Thyroid gland (tissue), 4 donors: Measurements from ENCODE around the gene OMP. TPM values are rescaled to one million over a fixed set of nuclear protein-coding genes. Genes with fewer than 3 reads are reported as not detected.

Experiments used
- DNase-seq, 2 donors: peaks; one replicate each; pipeline ENCODE4 v3.0.0-alpha.2; 2019
- H3K27ac ChIP-seq, 3 donors: fragments of 200-600 bp; sonication (generic); 1 replicate in 2 of 3; 2 replicates in 1 of 3; pipeline ENCODE4 v1.5.1; 2016 to 2019; ENCODE audit warnings: mild to moderate bottlenecking in 1 of 3, moderate library complexity in 1 of 3
- H3K27me3 ChIP-seq: fragments of 200-600 bp; sonication (generic); one replicate; pipeline ENCODE4 v1.5.1; 2019
- H3K36me3 ChIP-seq, 2 donors: fragments of 200-600 bp; sonication (generic); one replicate each; pipeline ENCODE4 v1.5.1; 2016 to 2019
- H3K4me1 ChIP-seq, 2 donors: fragments of 200-600 bp; sonication (generic); one replicate each; pipeline ENCODE4 v1.5.1; 2017 to 2019
- H3K4me3 ChIP-seq, 3 donors: fragments of 200-600 bp; sonication (generic); replicated peaks in 1 of 3; 1 replicate in 2 of 3; 2 replicates in 1 of 3; pipeline ENCODE4 v1.5.1; 2016; ENCODE audit warnings: mild to moderate bottlenecking in 1 of 3
- H3K9me3 ChIP-seq: fragments of 200-600 bp; sonication (generic); one replicate; pipeline ENCODE4 v1.5.1; 2017
- POLR2A ChIP-seq, 2 donors: fragments of 450-650 bp; IDR thresholded peaks; one replicate each; pipeline ENCODE4 v1.6.1; 2017; ENCODE audit warnings: antibody characterized with exemption in 2 of 2, mild to moderate bottlenecking in 2 of 2, moderate library complexity in 1 of 2
- WGBS, 2 donors: methylation state at CpG; one replicate each; pipeline ENCODE4 v1.1.5; 2017; 5-methylcytosine and 5-hydroxymethylcytosine counted together
- intact Hi-C: fragments of 100-400 bp; cut with DNase I; formaldehyde crosslinking; loops from one replicate; pipeline ENCODE4 v1.15.1; 2023
- total RNA-seq, 4 donors: library from RNA; depleted of rRNA; stranded (reverse); fragments of >200 nt; gene quantifications; one replicate each; pipeline ENCODE4 v1.2.3, GENCODE V29; 2016
- TF ChIP-seq, protein P1 (sequence below), 6 experiments: fragments of 200-600 bp in 3 of 6; fragments of 450-650 bp in 3 of 6; sonication (generic) in 3 of 6; IDR thresholded peaks; one replicate each; pipeline ENCODE4 v1.5.1; 2016 to 2019; ENCODE audit warnings: antibody characterized with exemption in 6 of 6, mild to moderate bottlenecking in 2 of 6, inconsistent platforms in 1 of 6, moderate library complexity in 1 of 6

OMP gene
- total RNA-seq, 4 donors from 2014 or later, result 2.3 TPM; not detected in 3

DNA sequence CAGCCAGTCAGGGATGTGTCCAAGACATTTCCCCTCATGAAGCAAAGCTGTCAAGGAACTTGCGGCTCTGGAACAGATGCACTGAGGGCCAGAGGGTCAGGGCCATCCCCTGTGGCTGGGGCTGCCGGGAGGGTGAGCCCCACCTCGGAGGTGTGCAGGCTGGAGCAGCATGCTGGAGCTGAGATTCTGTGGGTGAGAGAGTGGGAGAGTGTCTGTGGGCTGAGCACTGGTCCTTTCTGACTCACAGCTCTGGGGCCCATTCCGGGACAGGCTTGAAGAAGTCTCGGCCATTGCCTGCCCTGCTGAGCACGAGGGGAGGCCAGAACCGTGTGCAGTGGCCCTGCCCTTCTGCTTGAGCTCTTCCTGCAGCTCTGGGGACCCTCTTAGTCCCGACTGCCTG, 2.1 kb downstream of the OMP start:
- WGBS, 2 donors, result 82 to 96% methylated on average over 4 to 8 of the region's 8 CpGs
- H3K27me3 ChIP-seq, result no peaks in the 10 kb centered on the region
- no peak for DNase-seq
- H3K4me1 ChIP-seq, result peaks cover 0 to 7% of the 10 kb centered on the region in 2 donors
- H3K36me3 ChIP-seq, result no peaks in the 10 kb centered on the region
- no peak overlapping the region for H3K27ac ChIP-seq
- intact Hi-C loops, result no loop called here
- no peak overlapping the region for H3K4me3 ChIP-seq
- TF ChIP-seq, protein P1, sequence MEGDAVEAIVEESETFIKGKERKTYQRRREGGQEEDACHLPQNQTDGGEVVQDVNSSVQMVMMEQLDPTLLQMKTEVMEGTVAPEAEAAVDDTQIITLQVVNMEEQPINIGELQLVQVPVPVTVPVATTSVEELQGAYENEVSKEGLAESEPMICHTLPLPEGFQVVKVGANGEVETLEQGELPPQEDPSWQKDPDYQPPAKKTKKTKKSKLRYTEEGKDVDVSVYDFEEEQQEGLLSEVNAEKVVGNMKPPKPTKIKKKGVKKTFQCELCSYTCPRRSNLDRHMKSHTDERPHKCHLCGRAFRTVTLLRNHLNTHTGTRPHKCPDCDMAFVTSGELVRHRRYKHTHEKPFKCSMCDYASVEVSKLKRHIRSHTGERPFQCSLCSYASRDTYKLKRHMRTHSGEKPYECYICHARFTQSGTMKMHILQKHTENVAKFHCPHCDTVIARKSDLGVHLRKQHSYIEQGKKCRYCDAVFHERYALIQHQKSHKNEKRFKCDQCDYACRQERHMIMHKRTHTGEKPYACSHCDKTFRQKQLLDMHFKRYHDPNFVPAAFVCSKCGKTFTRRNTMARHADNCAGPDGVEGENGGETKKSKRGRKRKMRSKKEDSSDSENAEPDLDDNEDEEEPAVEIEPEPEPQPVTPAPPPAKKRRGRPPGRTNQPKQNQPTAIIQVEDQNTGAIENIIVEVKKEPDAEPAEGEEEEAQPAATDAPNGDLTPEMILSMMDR (IDR thresholded peaks at IDR 0.05), result no peak
- TF ChIP-seq POLR2A (IDR thresholded peaks at IDR 0.05), result no peak
- no peaks in the 10 kb centered on the region for H3K9me3 ChIP-seq

DNA sequence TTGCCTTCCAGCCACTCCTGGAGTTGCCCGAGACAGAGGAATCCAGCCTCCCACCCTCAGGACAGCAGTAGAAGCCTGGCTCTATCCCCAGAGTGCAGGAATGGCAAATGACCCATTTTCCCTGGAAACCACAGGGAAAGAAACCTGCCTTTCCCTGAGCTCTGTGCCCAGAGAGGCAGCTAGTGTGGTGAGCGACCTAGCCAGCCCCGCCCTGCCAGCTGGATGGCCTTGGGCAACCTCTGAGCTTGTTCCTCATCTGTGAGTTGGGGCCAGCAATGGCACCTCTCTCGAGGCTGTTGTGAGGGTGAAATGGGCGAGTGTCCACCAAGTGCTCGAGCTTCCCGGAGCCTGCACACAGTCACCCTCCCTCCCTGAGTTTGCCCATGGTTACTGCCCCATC, 3.7 kb downstream of the OMP start:
- no peak overlapping the region for H3K4me3 ChIP-seq
- H3K36me3 ChIP-seq, result no peaks in the 10 kb centered on the region
- no peaks in the 10 kb centered on the region for H3K27me3 ChIP-seq
- WGBS, 2 donors, result 90 to 92% methylated on average over 3 to 5 of the region's 7 CpGs
- H3K4me1 ChIP-seq, result peaks cover 0 to 7% of the 10 kb centered on the region in 2 donors
- no peaks in the 10 kb centered on the region for H3K9me3 ChIP-seq
- no peak for DNase-seq
- H3K27ac ChIP-seq, result no peak overlapping the region
- TF ChIP-seq, protein P1 (IDR thresholded peaks at IDR 0.05), result no peak
- no peak for TF ChIP-seq POLR2A (IDR thresholded peaks at IDR 0.05)
- intact Hi-C loops, result no loop called here

DNA sequence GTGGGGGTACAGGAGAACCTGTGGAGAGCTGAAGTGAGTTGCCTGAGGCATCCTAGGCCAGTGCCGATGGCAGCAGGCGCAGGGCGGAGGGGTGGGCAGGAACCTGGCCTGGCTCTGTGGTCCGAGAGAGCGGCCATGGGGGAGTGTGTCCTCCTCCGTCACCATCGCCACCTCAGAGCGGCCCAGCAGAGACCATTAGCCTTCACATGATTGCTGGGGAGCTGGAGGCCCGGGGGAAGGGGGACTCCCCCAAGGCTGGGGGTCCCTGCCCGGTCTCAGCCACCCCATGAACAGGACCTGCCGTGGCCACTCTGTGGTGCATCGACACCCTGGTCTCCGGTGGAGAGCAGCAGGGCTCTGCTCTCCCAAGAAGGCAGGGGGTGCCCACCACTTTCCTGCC, 4.1 kb downstream of the OMP start:
- Histone ChIP-seq H3K27ac (no peak overlapping the region), H3K4me1 (peaks cover 0 to 7% of the 10 kb centered on the region in 2 donors), H3K4me3 (no peak overlapping the region), H3K27me3 (no peaks in the 10 kb centered on the region), H3K36me3 (no peaks in the 10 kb centered on the region), H3K9me3 (no peaks in the 10 kb centered on the region)
- TF ChIP-seq, protein P1 (IDR thresholded peaks at IDR 0.05), result no peak
- TF ChIP-seq POLR2A (IDR thresholded peaks at IDR 0.05), result no peak
- DNase-seq, result no peak
- 93 to 96% methylated on average over 5 to 7 of the region's 13 CpGs for WGBS, 2 donors
- intact Hi-C loops, result no loop called here

DNA sequence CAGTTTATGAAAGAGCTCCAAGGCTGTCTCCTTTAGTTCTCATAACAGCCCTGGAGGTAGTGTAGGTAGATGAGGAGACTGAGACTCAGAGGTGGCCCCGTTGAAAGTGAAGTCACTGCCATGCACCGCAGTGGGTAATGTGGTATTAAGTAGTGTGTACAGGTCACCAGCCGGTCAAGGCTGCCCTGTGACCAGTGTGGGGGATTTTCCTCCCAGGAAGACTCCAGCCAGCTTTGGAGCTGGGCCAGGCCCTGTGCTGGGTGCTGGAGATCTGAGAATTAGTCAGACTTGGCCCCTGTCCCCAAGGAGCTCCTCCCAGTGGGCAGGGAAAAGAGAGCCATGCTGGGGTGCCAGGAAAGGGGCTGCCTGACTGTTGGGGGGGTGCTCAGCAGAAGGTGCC, 5.3 kb downstream of the OMP start:
- Histone ChIP-seq H3K27me3 (no peaks in the 10 kb centered on the region), H3K4me3 (no peak overlapping the region), H3K9me3 (no peaks in the 10 kb centered on the region), H3K27ac (no peak overlapping the region), H3K36me3 (no peaks in the 10 kb centered on the region), H3K4me1 (peaks cover 0 to 7% of the 10 kb centered on the region in 2 donors)
- TF ChIP-seq POLR2A (IDR thresholded peaks at IDR 0.05), result no peak
- TF ChIP-seq, protein P1 (IDR thresholded peaks at IDR 0.05), result no peak
- 22% methylated on average over 3 of the region's 3 CpGs for WGBS, 2 donors
- intact Hi-C loops, result no loop called here
- peak; percentile 66 to 73 for DNase-seq

DNA sequence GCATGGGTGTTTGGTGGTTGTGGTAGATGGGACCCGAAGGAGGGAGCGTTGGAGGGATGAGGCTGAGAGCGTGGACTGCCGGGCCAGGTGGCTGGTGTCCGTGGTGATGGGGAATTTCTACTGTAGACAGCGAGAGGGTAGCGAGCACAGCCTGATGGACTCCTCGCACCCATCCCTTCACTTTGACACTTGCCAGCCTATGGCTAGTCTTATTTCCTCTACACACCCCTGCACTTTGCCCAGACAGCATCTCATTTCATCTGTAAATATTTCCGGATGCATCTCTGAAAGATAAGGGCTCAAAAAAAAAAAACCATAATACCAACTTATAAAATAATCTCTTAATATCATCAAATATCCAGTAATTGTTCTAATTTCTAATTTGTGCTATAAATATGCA, 5.8 kb downstream of the OMP start:
- intact Hi-C loops, result no loop called here
- H3K27me3 ChIP-seq, result no peaks in the 10 kb centered on the region
- H3K36me3 ChIP-seq, result no peaks in the 10 kb centered on the region
- peaks cover 0 to 7% of the 10 kb centered on the region in 2 donors for H3K4me1 ChIP-seq
- 90 to 92% methylated on average over 9 of the region's 9 CpGs for WGBS, 2 donors
- no peak overlapping the region for H3K4me3 ChIP-seq
- no peak for DNase-seq
- TF ChIP-seq POLR2A (IDR thresholded peaks at IDR 0.05), result no peak
- TF ChIP-seq, protein P1 (IDR thresholded peaks at IDR 0.05), result no peak
- H3K27ac ChIP-seq, result no peak overlapping the region
- no peaks in the 10 kb centered on the region for H3K9me3 ChIP-seq
